Gastrocnemius medialis (tissue), 4 donors: ENCODE data around the gene NOS1AP.

Source experiments
- CTCF ChIP-seq, 5 experiments: fragments of 450-650 bp in 3 of 5; fragments of 200-600 bp in 2 of 5; sonication (generic) in 2 of 5; IDR thresholded peaks in 4 of 5; conservative IDR thresholded peaks in 1 of 5; 1 replicate in 4 of 5; 2 replicates in 1 of 5; pipeline ENCODE4 v1.5.1; 2016 to 2019; ENCODE audit warnings: antibody characterized with exemption in 5 of 5, mild to moderate bottlenecking in 3 of 5, moderate library complexity in 3 of 5
- POLR2A ChIP-seq, 2 donors: fragments of 450-650 bp; IDR thresholded peaks; one replicate each; pipeline ENCODE4 v1.6.1; 2017; ENCODE audit warnings: antibody characterized with exemption in 2 of 2, mild to moderate bottlenecking in 2 of 2, moderate library complexity in 2 of 2

- no peak for TF ChIP-seq CTCF (IDR thresholded peaks at IDR 0.05 in 4 of 5, conservative IDR thresholded peaks at IDR 0.05 in 1 of 5)
- TF ChIP-seq POLR2A (IDR thresholded peaks at IDR 0.05) = no peak
These were observed 46.9 kb upstream of the NOS1AP start for GRCh38 chr1:162022626-162023025.
